ENCODE results near the gene TRAT1.
"Not testable (repeated sequence)": the region's sequence is repeated elsewhere in the genome, so short reads cannot be mapped to it uniquely, and the experiment has no call there.

Gene TRAT1

DNA sequence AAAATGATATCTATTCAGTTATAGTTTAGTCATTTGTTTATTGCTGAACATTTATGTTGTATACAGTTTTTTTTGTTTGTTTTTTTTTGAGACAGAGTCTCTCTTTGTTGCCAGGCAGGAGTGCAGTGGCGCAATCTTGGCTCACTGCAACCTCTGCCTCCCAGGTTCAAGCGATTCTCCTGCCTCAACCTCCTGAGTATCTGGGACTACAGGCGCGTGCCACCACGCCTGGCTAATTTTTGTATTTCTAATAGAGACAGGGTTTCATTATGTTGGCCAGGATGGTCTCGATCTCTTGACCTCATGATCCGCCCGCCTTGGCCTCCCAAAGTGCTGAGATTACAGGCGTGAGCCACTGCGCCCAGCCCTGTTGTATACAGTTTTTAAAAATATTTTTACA lies 1.2 kb downstream of the TRAT1 start:
- H3K4me1 ChIP-seq (ENCODE audit: control insufficient read depth, insufficient read depth, low read length); H3K9me3 ChIP-seq (ENCODE audit: control insufficient read depth, insufficient read depth, low read depth, low read length); H3K9ac ChIP-seq (ENCODE audit: low read length); H3K36me3 ChIP-seq (ENCODE audit: control insufficient read depth, insufficient read depth, low read length); H3K27me3 ChIP-seq (ENCODE audit: control insufficient read depth, insufficient read depth, low read length); H3K4me3 ChIP-seq (ENCODE audit: low read depth, low read length); H3K27ac ChIP-seq (ENCODE audit: low read depth, low read length): not testable (repeated sequence)

DNA sequence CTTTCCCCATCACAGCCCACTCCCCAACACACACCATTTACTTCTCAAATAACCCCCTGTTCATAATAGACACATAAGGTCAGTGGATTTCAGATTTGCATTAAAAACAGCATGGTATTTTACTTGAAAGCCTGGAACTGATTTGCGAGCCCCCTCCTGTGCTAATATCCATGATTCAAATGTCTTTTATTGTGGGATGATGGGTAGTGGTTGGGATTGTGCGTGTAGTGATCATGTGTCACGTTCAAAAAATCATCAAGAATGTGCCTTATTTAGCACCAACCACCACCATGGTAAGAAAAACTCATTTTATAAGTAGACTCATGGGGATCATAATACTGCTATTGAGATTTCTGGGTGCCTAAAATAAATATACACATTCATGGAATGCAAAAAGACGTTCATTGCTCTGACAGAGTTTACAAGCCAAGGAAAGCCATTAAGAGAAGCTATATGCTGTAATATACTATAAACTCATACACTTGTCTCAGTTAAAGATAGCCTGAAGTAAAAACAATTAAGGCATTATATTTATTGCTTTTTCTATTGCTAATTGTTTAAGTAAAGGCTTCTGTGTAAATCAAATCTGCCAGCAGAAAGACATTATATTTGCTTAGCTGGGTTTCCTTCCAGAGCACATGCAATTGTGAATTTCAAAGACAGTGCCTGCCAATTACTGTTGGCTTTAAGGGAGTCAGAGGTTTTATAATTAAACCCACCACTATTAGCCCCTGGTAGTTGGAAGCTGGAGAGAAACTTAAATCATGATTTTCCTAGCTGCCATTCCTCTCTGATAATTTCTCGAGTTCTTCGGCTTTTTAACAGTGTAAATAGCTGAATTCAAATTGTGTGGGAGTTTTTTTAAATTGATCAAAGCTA lies 4.0 kb downstream of the TRAT1 start:
- no peaks in the 10 kb centered on the region for H3K36me3 ChIP-seq (ENCODE audit: control insufficient read depth, insufficient read depth, low read length)
- H3K27me3 ChIP-seq (ENCODE audit: control insufficient read depth, insufficient read depth, low read length), result no peaks in the 10 kb centered on the region
- H3K27ac ChIP-seq (ENCODE audit: low read depth, low read length), result no peak overlapping the region
- H3K9ac ChIP-seq (ENCODE audit: low read length), result no peak overlapping the region
- H3K9me3 ChIP-seq (ENCODE audit: control insufficient read depth, insufficient read depth, low read depth, low read length), result no peaks in the 10 kb centered on the region
- no peaks in the 10 kb centered on the region for H3K4me1 ChIP-seq (ENCODE audit: control insufficient read depth, insufficient read depth, low read length)
- no peak overlapping the region for H3K4me3 ChIP-seq (ENCODE audit: low read depth, low read length)

DNA sequence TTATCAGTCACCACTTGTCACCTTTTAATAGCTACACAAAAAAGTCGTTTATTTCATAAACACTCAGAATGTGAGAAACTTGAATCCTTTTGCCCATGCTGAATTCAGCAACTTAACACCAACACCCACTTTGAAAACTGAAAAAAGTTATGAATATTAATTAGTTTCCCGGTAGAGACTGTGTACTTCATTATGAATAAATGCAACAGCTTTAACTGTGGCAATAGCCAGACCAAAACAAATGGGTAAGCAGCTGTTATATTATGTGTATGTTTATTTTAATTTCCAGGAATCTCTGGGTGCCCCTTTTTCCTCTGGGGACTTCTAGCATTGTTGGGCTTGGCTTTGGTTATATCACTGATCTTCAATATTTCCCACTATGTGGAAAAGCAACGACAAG lies 7.8 kb downstream of the TRAT1 start:
- Histone ChIP-seq H3K27ac (ENCODE audit: low read depth, low read length) (no peak overlapping the region), H3K27me3 (ENCODE audit: control insufficient read depth, insufficient read depth, low read length) (no peaks in the 10 kb centered on the region), H3K4me3 (ENCODE audit: low read depth, low read length) (no peak overlapping the region), H3K9me3 (ENCODE audit: control insufficient read depth, insufficient read depth, low read depth, low read length) (no peaks in the 10 kb centered on the region), H3K36me3 (ENCODE audit: control insufficient read depth, insufficient read depth, low read length) (no peaks in the 10 kb centered on the region), H3K4me1 (ENCODE audit: control insufficient read depth, insufficient read depth, low read length) (no peaks in the 10 kb centered on the region), H3K9ac (ENCODE audit: low read length) (no peak overlapping the region)

DNA sequence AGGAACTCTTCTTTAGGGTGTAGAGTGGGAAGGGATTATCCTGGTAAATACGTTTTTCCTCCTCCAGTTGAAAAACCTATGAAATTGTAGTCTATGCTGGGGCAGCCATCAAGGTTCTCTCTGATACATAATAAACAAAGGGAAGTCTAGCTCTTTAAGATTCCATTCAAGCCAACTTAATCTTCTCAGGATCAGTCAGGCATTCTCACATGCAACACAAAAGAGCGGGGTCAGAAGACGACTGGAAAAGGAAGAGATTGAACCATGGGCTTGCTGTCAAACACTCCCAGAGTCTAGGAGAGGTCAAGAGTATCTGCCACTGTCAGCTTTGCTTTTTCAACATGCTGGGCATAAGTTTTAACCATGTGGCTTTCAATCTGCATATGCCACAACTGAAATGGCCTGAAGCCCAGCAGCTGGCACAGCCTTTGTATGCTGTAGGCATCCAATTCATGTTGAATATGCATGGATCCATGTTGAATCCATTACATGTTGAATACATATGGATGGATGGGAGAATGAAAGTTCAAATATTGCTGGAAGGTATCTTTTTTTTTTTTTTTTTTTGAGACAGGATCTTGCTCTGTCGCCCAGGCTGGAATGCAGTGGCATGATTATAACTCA lies 8.5 kb downstream of the TRAT1 start:
- H3K9ac ChIP-seq (ENCODE audit: low read length), result no peak overlapping the region
- no peak overlapping the region for H3K4me3 ChIP-seq (ENCODE audit: low read depth, low read length)
- H3K27ac ChIP-seq (ENCODE audit: low read depth, low read length), result no peak overlapping the region
- no peaks in the 10 kb centered on the region for H3K36me3 ChIP-seq (ENCODE audit: control insufficient read depth, insufficient read depth, low read length)
- H3K27me3 ChIP-seq (ENCODE audit: control insufficient read depth, insufficient read depth, low read length), result no peaks in the 10 kb centered on the region
- no peaks in the 10 kb centered on the region for H3K9me3 ChIP-seq (ENCODE audit: control insufficient read depth, insufficient read depth, low read depth, low read length)
- H3K4me1 ChIP-seq (ENCODE audit: control insufficient read depth, insufficient read depth, low read length), result no peaks in the 10 kb centered on the region

DNA sequence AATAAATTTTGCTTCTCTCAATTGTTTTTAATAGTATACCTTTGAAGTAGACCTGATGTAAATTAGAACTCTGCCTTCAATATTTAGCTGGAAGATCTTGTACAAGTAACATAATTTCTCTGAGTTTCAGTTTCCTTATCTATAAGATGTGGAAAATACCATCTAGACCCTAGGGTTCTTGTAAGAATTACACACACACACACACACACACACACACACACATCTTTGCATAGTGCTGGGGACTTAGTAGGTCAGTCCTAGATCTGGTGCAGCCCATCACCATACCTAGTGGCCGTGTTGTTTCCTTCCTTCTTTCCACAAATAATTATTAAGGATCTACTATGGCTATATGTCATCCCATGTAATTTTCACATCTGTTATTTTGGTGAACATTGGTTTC lies 11.0 kb downstream of the TRAT1 start:
- H3K4me3 ChIP-seq (ENCODE audit: low read depth, low read length), result no peak overlapping the region
- no peak overlapping the region for H3K27ac ChIP-seq (ENCODE audit: low read depth, low read length)
- no peaks in the 10 kb centered on the region for H3K36me3 ChIP-seq (ENCODE audit: control insufficient read depth, insufficient read depth, low read length)
- H3K27me3 ChIP-seq (ENCODE audit: control insufficient read depth, insufficient read depth, low read length), result no peaks in the 10 kb centered on the region
- no peaks in the 10 kb centered on the region for H3K9me3 ChIP-seq (ENCODE audit: control insufficient read depth, insufficient read depth, low read depth, low read length)
- no peaks in the 10 kb centered on the region for H3K4me1 ChIP-seq (ENCODE audit: control insufficient read depth, insufficient read depth, low read length)
- no peak overlapping the region for H3K9ac ChIP-seq (ENCODE audit: low read length)

DNA sequence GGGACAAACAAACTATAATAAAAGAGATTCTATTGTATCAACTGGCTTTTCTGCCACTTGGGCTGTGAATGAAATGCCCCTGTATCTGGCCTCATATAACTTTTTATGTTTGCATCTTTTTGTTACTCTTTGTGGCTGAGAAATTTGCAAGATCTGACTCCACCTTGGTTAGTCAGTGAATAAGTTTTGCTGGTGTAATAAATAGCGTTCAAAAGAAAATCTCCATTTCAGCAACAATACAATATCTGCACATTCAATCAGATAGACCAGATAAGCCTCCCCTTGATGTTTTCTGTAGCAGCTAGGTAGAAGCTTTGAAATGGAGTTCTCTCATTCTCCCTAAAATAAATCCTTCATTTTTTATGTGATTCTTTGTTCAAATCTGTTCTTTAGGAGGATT lies 12.0 kb downstream of the TRAT1 start:
- no peak overlapping the region for H3K27ac ChIP-seq (ENCODE audit: low read depth, low read length)
- no peaks in the 10 kb centered on the region for H3K27me3 ChIP-seq (ENCODE audit: control insufficient read depth, insufficient read depth, low read length)
- no peaks in the 10 kb centered on the region for H3K4me1 ChIP-seq (ENCODE audit: control insufficient read depth, insufficient read depth, low read length)
- H3K4me3 ChIP-seq (ENCODE audit: low read depth, low read length), result no peak overlapping the region
- H3K9ac ChIP-seq (ENCODE audit: low read length), result no peak overlapping the region
- no peaks in the 10 kb centered on the region for H3K9me3 ChIP-seq (ENCODE audit: control insufficient read depth, insufficient read depth, low read depth, low read length)
- H3K36me3 ChIP-seq (ENCODE audit: control insufficient read depth, insufficient read depth, low read length), result no peaks in the 10 kb centered on the region

DNA sequence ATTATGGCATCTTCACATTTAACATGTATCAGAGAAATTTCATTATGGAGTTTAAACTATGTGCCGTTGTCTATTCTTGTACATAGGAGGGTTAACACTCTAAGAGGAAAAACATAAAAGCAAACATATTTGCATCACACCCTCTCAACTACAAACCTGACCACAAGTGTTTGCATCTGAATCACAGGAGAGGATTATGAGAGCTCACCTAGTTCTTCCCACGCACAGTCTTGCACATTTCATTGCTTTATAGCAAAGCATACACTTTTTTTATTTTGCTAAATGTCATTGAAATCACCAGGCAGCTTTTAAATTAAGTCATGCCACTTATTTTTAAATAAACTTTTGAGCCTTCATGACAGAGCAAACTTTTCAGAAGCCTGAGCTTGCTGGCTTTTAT lies 12.5 kb downstream of the TRAT1 start:
- H3K4me3 ChIP-seq (ENCODE audit: low read depth, low read length), result no peak overlapping the region
- H3K36me3 ChIP-seq (ENCODE audit: control insufficient read depth, insufficient read depth, low read length), result no peaks in the 10 kb centered on the region
- H3K9me3 ChIP-seq (ENCODE audit: control insufficient read depth, insufficient read depth, low read depth, low read length), result no peaks in the 10 kb centered on the region
- no peaks in the 10 kb centered on the region for H3K27me3 ChIP-seq (ENCODE audit: control insufficient read depth, insufficient read depth, low read length)
- no peak overlapping the region for H3K27ac ChIP-seq (ENCODE audit: low read depth, low read length)
- no peaks in the 10 kb centered on the region for H3K4me1 ChIP-seq (ENCODE audit: control insufficient read depth, insufficient read depth, low read length)
- no peak overlapping the region for H3K9ac ChIP-seq (ENCODE audit: low read length)

DNA sequence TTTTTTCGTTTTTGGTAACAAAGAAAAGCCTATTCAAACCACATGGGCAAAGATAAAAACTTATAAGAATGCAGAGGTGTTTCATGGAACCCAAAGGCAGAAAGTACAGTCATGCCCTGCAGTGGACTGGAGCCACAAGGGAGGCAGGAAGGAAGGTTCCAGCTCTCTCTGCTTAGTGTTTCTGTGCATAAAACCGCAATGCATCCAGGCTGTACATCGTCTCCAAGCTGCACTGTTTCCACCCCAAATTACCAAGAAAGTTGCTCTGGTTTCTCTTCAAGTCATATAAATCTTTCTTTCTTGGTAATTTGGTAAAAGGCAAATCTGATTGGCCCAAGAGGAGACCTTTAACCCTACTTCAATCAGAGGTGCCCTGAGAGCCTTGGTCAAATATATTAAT lies 15.8 kb downstream of the TRAT1 start:
- H3K4me3 ChIP-seq (ENCODE audit: low read depth, low read length), result no peak overlapping the region
- no peak overlapping the region for H3K27ac ChIP-seq (ENCODE audit: low read depth, low read length)
- no peaks in the 10 kb centered on the region for H3K9me3 ChIP-seq (ENCODE audit: control insufficient read depth, insufficient read depth, low read depth, low read length)
- H3K9ac ChIP-seq (ENCODE audit: low read length), result no peak overlapping the region
- no peaks in the 10 kb centered on the region for H3K27me3 ChIP-seq (ENCODE audit: control insufficient read depth, insufficient read depth, low read length)
- H3K36me3 ChIP-seq (ENCODE audit: control insufficient read depth, insufficient read depth, low read length), result no peaks in the 10 kb centered on the region
- no peaks in the 10 kb centered on the region for H3K4me1 ChIP-seq (ENCODE audit: control insufficient read depth, insufficient read depth, low read length)

DNA sequence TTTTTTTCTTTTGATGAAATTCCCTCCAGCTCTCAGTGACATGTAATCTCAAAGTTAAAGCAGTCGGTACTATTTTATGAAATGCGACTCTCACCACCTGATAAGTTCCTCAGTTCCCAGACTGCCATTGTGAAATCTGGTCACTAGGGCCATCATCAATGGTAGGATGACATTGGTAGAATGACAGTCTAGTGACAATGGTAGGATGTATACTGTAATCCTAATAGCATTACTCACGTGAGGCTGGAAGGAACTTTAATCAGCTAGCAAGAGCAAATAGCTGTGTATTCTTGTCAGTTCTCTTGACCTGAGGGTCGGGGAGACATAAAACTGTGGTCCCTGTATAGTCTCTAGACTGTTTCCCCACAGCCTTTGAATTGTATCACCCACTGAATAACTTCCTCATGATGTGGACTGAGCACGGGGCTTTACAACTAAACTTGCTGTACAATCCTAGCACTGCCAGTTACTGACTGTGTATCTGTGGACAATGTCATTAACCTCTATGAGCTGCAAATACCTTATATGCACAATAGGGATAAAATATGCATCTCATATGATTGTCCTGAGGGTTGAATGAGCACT lies 23.2 kb downstream of the TRAT1 start:
- Histone ChIP-seq H3K27me3 (ENCODE audit: control insufficient read depth, insufficient read depth, low read length) (no peaks in the 10 kb centered on the region), H3K9ac (ENCODE audit: low read length) (no peak overlapping the region), H3K36me3 (ENCODE audit: control insufficient read depth, insufficient read depth, low read length) (no peaks in the 10 kb centered on the region), H3K27ac (ENCODE audit: low read depth, low read length) (no peak overlapping the region), H3K4me3 (ENCODE audit: low read depth, low read length) (no peak overlapping the region), H3K4me1 (ENCODE audit: control insufficient read depth, insufficient read depth, low read length) (no peaks in the 10 kb centered on the region), H3K9me3 (ENCODE audit: control insufficient read depth, insufficient read depth, low read depth, low read length) (no peaks in the 10 kb centered on the region)

DNA sequence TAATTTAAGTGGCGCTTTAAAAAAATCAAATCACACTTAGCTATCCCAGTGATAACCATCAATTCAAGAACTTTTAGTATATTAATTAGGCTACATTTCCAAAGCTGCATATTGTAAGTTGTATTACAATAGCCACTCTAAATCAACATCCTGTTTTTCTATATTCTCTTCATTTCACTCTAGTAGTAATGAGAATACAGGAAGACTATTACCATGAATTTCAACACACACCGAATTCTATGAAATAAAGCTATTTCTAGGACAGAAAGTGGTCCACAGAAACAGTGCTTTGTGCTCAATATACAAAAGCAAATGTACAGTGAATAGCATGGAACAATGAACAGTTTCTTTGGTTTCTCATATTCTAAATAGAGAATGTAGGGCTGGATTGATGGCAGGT lies 24.6 kb downstream of the TRAT1 start:
- no peak overlapping the region for H3K9ac ChIP-seq (ENCODE audit: low read length)
- H3K27me3 ChIP-seq (ENCODE audit: control insufficient read depth, insufficient read depth, low read length), result no peaks in the 10 kb centered on the region
- no peak overlapping the region for H3K27ac ChIP-seq (ENCODE audit: low read depth, low read length)
- H3K4me3 ChIP-seq (ENCODE audit: low read depth, low read length), result no peak overlapping the region
- H3K4me1 ChIP-seq (ENCODE audit: control insufficient read depth, insufficient read depth, low read length), result no peaks in the 10 kb centered on the region
- no peaks in the 10 kb centered on the region for H3K36me3 ChIP-seq (ENCODE audit: control insufficient read depth, insufficient read depth, low read length)
- H3K9me3 ChIP-seq (ENCODE audit: control insufficient read depth, insufficient read depth, low read depth, low read length), result no peaks in the 10 kb centered on the region

DNA sequence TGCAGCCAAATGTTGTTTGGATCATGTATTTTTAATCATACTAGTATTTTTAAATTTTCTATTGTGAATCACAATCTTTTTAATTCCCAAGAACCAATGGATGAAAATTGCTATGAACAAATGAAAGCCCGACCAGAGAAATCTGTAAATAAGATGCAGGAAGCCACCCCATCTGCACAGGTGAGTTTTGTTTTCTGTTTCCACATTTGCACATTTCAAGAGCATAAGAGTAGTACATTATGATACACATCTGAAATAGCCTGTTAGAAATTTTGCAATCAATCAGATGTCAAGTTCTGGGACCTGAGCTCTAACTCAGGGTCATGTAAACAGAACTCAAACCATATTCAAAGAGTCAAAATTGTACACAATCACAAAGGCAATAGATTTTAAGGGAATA lies 26.5 kb downstream of the TRAT1 start:
- no peak overlapping the region for H3K4me3 ChIP-seq (ENCODE audit: low read depth, low read length)
- H3K27me3 ChIP-seq (ENCODE audit: control insufficient read depth, insufficient read depth, low read length), result no peaks in the 10 kb centered on the region
- H3K27ac ChIP-seq (ENCODE audit: low read depth, low read length), result no peak overlapping the region
- no peak overlapping the region for H3K9ac ChIP-seq (ENCODE audit: low read length)
- H3K36me3 ChIP-seq (ENCODE audit: control insufficient read depth, insufficient read depth, low read length), result no peaks in the 10 kb centered on the region
- H3K4me1 ChIP-seq (ENCODE audit: control insufficient read depth, insufficient read depth, low read length), result no peaks in the 10 kb centered on the region
- no peaks in the 10 kb centered on the region for H3K9me3 ChIP-seq (ENCODE audit: control insufficient read depth, insufficient read depth, low read depth, low read length)
